Measurements from ENCODE around the gene TTC28. TPM values are rescaled to one million over a fixed set of nuclear protein-coding genes. Genes with fewer than 3 reads are reported as not detected.
A peak's percentile ranks its signal among the peaks of the same experiment; 100 is the strongest.

The TTC28 gene
- polyA plus RNA-seq, 1 donor from 2014 or later: 0.30 TPM

GRCh38 chr22:28310299-28310698, 369.3 kb downstream of the TTC28 start:
- no peaks in the 10 kb centered on the region for H3K4me1 Mint-ChIP-seq
- H3K36me3 Mint-ChIP-seq: no peaks in the 10 kb centered on the region
- no peaks in the 10 kb centered on the region for H3K27me3 Mint-ChIP-seq
- no peak overlapping the region for H3K4me3 Mint-ChIP-seq
- H3K27ac Mint-ChIP-seq: no peak overlapping the region
- no peaks in the 10 kb centered on the region for H3K9me3 Mint-ChIP-seq

GRCh38 chr22:28299753-28300152, 379.9 kb downstream of the TTC28 start:
- no peak overlapping the region for H3K27ac Mint-ChIP-seq
- H3K4me1 Mint-ChIP-seq: peaks cover 0 to 5% (median 0%) of the 10 kb centered on the region in 3 donors

GRCh38 chr22:28299309-28299708, 380.3 kb downstream of the TTC28 start:
- no peaks in the 10 kb centered on the region for H3K9me3 Mint-ChIP-seq
- H3K27me3 Mint-ChIP-seq: no peaks in the 10 kb centered on the region
- peaks cover 0 to 5% (median 0%) of the 10 kb centered on the region in 3 donors for H3K4me1 Mint-ChIP-seq
- no peak overlapping the region for H3K4me3 Mint-ChIP-seq
- H3K36me3 Mint-ChIP-seq: no peaks in the 10 kb centered on the region
- H3K27ac Mint-ChIP-seq: no peak overlapping the region

More at GRCh38 chr22:28299753-28300152, 379.9 kb downstream of the TTC28 start:
- H3K9me3 Mint-ChIP-seq: no peaks in the 10 kb centered on the region
- no peak overlapping the region for H3K4me3 Mint-ChIP-seq
- no peaks in the 10 kb centered on the region for H3K36me3 Mint-ChIP-seq
- no peaks in the 10 kb centered on the region for H3K27me3 Mint-ChIP-seq

GRCh38 chr22:28297504-28297903, 382.1 kb downstream of the TTC28 start:
- no peaks in the 10 kb centered on the region for H3K27me3 Mint-ChIP-seq
- peak overlapping the region in 1 of 4 donors; percentile 12 for H3K4me3 Mint-ChIP-seq
- no peaks in the 10 kb centered on the region for H3K9me3 Mint-ChIP-seq
- no peak overlapping the region for H3K27ac Mint-ChIP-seq
- no peaks in the 10 kb centered on the region for H3K36me3 Mint-ChIP-seq
- H3K4me1 Mint-ChIP-seq: peaks cover 0 to 5% (median 0%) of the 10 kb centered on the region in 3 donors

DNA sequence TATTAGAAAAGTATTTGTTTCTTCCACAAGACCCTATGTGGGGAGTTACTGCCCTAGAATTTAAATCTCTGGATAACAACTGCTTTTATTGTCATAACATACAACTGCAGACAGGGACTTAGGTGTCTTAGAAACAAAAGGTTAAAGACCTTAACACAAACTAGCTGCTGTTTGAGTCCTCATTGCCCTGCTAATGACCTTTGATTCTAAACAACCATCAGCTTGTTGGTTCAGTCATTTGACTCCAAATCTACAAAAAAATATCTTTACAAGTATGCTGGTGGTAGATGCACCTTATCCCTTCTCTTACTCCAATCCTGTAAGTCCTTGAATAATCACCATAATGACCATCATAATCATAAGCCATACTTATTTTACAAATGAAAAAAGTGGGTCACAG, 383.2 kb downstream of the TTC28 start:
- H3K36me3 Mint-ChIP-seq: no peaks in the 10 kb centered on the region
- H3K27me3 Mint-ChIP-seq: no peaks in the 10 kb centered on the region
- no peak overlapping the region for H3K4me3 Mint-ChIP-seq

DNA sequence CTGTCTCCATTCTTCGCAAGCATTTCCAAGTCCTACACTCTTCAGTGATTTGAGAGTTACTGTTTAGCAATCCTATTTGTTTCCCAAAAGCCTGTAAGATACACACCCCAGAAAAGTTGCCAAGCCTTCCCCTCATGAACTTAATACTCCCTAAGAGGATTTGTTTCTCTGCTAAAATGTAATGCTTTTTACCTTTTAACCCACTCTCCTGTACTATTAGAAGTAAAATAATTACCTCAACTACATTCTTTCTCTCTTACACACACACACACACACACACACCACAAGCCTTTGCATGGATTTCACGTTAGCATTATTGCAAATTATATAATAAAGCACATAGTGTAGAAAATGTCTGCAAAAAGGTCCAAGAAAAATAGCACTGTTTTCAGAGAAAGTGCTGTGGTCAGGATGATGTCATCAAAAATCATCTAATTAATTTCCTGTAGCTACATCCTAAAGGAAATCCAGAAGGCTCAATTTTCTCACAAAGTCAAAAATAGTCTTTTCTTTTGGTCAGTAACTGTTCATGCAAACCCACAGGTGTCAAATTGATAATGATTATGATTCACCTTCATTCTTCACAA, 396.5 kb downstream of the TTC28 start:
- Mint-ChIP-seq H3K4me3 (no peak overlapping the region), H3K27me3 (peaks cover 4% of the 10 kb centered on the region), H3K4me1 (no peaks in the 10 kb centered on the region), H3K9me3 (no peaks in the 10 kb centered on the region), H3K36me3 (no peaks in the 10 kb centered on the region), H3K27ac (no peak overlapping the region)

More for the DNA sequence above, 383.2 kb downstream of the TTC28 start:
- no peak overlapping the region for H3K27ac Mint-ChIP-seq
- H3K9me3 Mint-ChIP-seq: no peaks in the 10 kb centered on the region
- peaks cover 0 to 5% (median 0%) of the 10 kb centered on the region in 3 donors for H3K4me1 Mint-ChIP-seq

GRCh38 chr22:28282405-28283067, 397.1 kb downstream of the TTC28 start:
- Mint-ChIP-seq H3K4me3 (no peak overlapping the region), H3K36me3 (peaks cover 2% of the 10 kb centered on the region), H3K9me3 (no peaks in the 10 kb centered on the region), H3K27ac (no peak overlapping the region), H3K27me3 (peaks cover 4% of the 10 kb centered on the region), H3K4me1 (no peaks in the 10 kb centered on the region)

GRCh38 chr22:28279888-28280287, 399.8 kb downstream of the TTC28 start:
- no peaks in the 10 kb centered on the region for H3K9me3 Mint-ChIP-seq
- no peak overlapping the region for H3K27ac Mint-ChIP-seq
- H3K36me3 Mint-ChIP-seq: peaks cover 2% of the 10 kb centered on the region
- no peak overlapping the region for H3K4me3 Mint-ChIP-seq
- H3K27me3 Mint-ChIP-seq: peaks cover 4% of the 10 kb centered on the region
- H3K4me1 Mint-ChIP-seq: no peaks in the 10 kb centered on the region

- H3K36me3 Mint-ChIP-seq: no peaks in the 10 kb centered on the region
- no peaks in the 10 kb centered on the region for H3K4me1 Mint-ChIP-seq
- no peak overlapping the region for H3K4me3 Mint-ChIP-seq
- peaks cover 2% of the 10 kb centered on the region for H3K27me3 Mint-ChIP-seq
- no peak overlapping the region for H3K27ac Mint-ChIP-seq
- H3K9me3 Mint-ChIP-seq: peaks cover 0 to 2% (median 0%) of the 10 kb centered on the region in 3 donors
Observed at GRCh38 chr22:28269277-28269676, 410.4 kb downstream of the TTC28 start.

GRCh38 chr22:28268850-28269249, 410.8 kb downstream of the TTC28 start:
- no peaks in the 10 kb centered on the region for H3K36me3 Mint-ChIP-seq
- H3K9me3 Mint-ChIP-seq: peaks cover 0 to 2% (median 0%) of the 10 kb centered on the region in 3 donors
- no peaks in the 10 kb centered on the region for H3K4me1 Mint-ChIP-seq
- H3K27ac Mint-ChIP-seq: no peak overlapping the region
- no peak overlapping the region for H3K4me3 Mint-ChIP-seq
- H3K27me3 Mint-ChIP-seq: peaks cover 2% of the 10 kb centered on the region

DNA sequence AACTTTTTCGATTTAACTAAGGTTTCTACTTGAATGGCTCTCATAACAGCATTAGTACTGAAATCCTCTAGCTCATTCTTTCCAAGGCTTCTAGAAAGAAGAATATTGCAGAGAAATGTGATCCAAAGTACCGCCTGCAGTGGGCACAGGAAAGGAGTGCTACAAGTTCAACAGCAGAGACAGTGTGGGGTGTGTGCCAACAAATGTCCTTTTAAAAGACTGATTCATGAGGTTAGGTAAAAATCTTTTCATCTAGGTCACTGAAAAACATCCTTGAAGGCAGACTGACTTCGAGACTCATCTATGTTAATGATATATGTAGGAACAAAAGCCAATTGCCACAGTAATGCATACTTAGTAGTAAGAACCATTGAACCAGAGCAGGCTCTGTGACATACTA, 411.5 kb downstream of the TTC28 start:
- H3K9me3 Mint-ChIP-seq: peaks cover 0 to 6% (median 1%) of the 10 kb centered on the region in 3 donors
- no peak overlapping the region for H3K27ac Mint-ChIP-seq
- no peak overlapping the region for H3K4me3 Mint-ChIP-seq
- no peaks in the 10 kb centered on the region for H3K4me1 Mint-ChIP-seq
- no peaks in the 10 kb centered on the region for H3K36me3 Mint-ChIP-seq
- H3K27me3 Mint-ChIP-seq: peaks cover 2% of the 10 kb centered on the region

- Mint-ChIP-seq H3K27me3 (peaks cover 2% of the 10 kb centered on the region), H3K36me3 (no peaks in the 10 kb centered on the region), H3K9me3 (peaks cover 0 to 6% (median 1%) of the 10 kb centered on the region in 3 donors), H3K4me3 (no peak overlapping the region), H3K27ac (no peak overlapping the region), H3K4me1 (no peaks in the 10 kb centered on the region)
Observed at GRCh38 chr22:28260619-28261018, 419.0 kb downstream of the TTC28 start.

- Mint-ChIP-seq H3K27ac (no peak overlapping the region), H3K9me3 (peaks cover 0 to 6% (median 1%) of the 10 kb centered on the region in 3 donors), H3K4me1 (no peaks in the 10 kb centered on the region), H3K36me3 (no peaks in the 10 kb centered on the region), H3K4me3 (no peak overlapping the region), H3K27me3 (peaks cover 2% of the 10 kb centered on the region)
Observed at GRCh38 chr22:28259774-28260312, 419.8 kb downstream of the TTC28 start.

DNA sequence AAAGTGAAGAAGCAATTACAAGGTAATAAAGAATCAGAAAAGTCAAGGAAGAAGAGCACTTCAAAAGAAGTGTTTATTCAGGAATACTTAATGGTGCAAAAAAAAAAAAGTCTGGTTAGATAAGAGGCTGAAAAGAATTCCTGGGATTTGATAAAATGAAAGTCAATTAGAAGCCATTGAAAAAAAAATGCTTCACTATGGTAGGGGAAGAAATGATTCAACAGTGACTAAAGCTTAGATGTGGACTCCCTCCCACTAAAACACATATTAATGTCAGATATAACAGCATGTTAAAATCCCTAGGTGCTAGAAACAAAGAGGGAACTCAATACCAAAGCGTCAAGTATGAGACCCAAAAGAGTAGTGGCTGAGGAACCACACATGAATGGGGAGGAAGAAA, 425.2 kb downstream of the TTC28 start:
- Mint-ChIP-seq H3K36me3 (no peaks in the 10 kb centered on the region), H3K27me3 (peaks cover 4% of the 10 kb centered on the region), H3K4me1 (no peaks in the 10 kb centered on the region), H3K4me3 (no peak overlapping the region), H3K27ac (no peak overlapping the region), H3K9me3 (no peaks in the 10 kb centered on the region)

GRCh38 chr22:28252539-28252938, 427.1 kb downstream of the TTC28 start:
- H3K36me3 Mint-ChIP-seq: peaks cover 3% of the 10 kb centered on the region
- no peaks in the 10 kb centered on the region for H3K9me3 Mint-ChIP-seq

More at GRCh38 chr22:28252539-28252938, 427.1 kb downstream of the TTC28 start:
- Mint-ChIP-seq H3K27ac (no peak overlapping the region), H3K4me1 (peaks cover 0 to under 1% (median 0%) of the 10 kb centered on the region in 3 donors), H3K4me3 (no peak overlapping the region), H3K27me3 (peaks cover 4% of the 10 kb centered on the region)

All from IgD-negative memory B cell (primary cell).